Rectal smooth muscle tissue (tissue), 1 donor: Measurements from ENCODE around the gene SNRNP70.
"Not testable (repeated sequence)": the region's sequence is repeated elsewhere in the genome, so short reads cannot be mapped to it uniquely, and the experiment has no call there.

Experiments used
- H3K27ac ChIP-seq: one replicate; pipeline ENCODE4 v1.7.0; 2013; ENCODE audit warnings: low read depth, low read length, inconsistent platforms
- H3K27me3 ChIP-seq: one replicate; pipeline ENCODE4 v1.7.0; 2013; ENCODE audit warnings: low read length; ENCODE audit not compliant: control insufficient read depth, insufficient read depth
- H3K36me3 ChIP-seq: one replicate; pipeline ENCODE4 v1.7.0; 2013; ENCODE audit warnings: low read length; ENCODE audit not compliant: control insufficient read depth, insufficient read depth
- H3K4me1 ChIP-seq: one replicate; pipeline ENCODE4 v1.7.0; 2013; ENCODE audit warnings: low read length; ENCODE audit not compliant: control insufficient read depth, insufficient read depth
- H3K4me3 ChIP-seq: one replicate; pipeline ENCODE4 v1.7.0; 2013; ENCODE audit warnings: low read length
- H3K9ac ChIP-seq: one replicate; pipeline ENCODE4 v1.7.0; 2013; ENCODE audit warnings: low read length

SNRNP70 gene

GRCh38 chr19:49069026-49069425, 16.2 kb upstream of the SNRNP70 start:
- H3K9ac ChIP-seq, result no peak overlapping the region
- no peak overlapping the region for H3K4me3 ChIP-seq
- H3K36me3 ChIP-seq, result no peaks in the 10 kb centered on the region
- no peaks in the 10 kb centered on the region for H3K4me1 ChIP-seq
- H3K27me3 ChIP-seq, result peaks cover 25% of the 10 kb centered on the region
- H3K27ac ChIP-seq, result no peak overlapping the region

GRCh38 chr19:49070416-49070815, 14.8 kb upstream of the SNRNP70 start:
- H3K27ac ChIP-seq, result no peak overlapping the region
- no peak overlapping the region for H3K4me3 ChIP-seq
- no peaks in the 10 kb centered on the region for H3K36me3 ChIP-seq
- no peak overlapping the region for H3K9ac ChIP-seq
- H3K27me3 ChIP-seq, result peaks cover 21% of the 10 kb centered on the region
- H3K4me1 ChIP-seq, result no peaks in the 10 kb centered on the region

- Histone ChIP-seq H3K9ac (no peak overlapping the region), H3K36me3 (no peaks in the 10 kb centered on the region), H3K4me3 (no peak overlapping the region), H3K27ac (no peak overlapping the region), H3K4me1 (no peaks in the 10 kb centered on the region), H3K27me3 (peaks cover 11% of the 10 kb centered on the region)
These were observed 13.2 kb upstream of the SNRNP70 start for GRCh38 chr19:49071860-49072547.

GRCh38 chr19:49073514-49074378, 11.5 kb upstream of the SNRNP70 start:
- Histone ChIP-seq H3K4me1 (no peaks in the 10 kb centered on the region), H3K27me3 (peaks cover 11% of the 10 kb centered on the region)

GRCh38 chr19:49074869-49075268, 10.4 kb upstream of the SNRNP70 start:
- peaks cover 11% of the 10 kb centered on the region for H3K27me3 ChIP-seq
- not testable (repeated sequence) for H3K27ac ChIP-seq, H3K4me3 ChIP-seq

More at GRCh38 chr19:49073514-49074378, 11.5 kb upstream of the SNRNP70 start:
- Histone ChIP-seq H3K9ac (no peak overlapping the region), H3K4me3 (no peak overlapping the region), H3K27ac (no peak overlapping the region), H3K36me3 (no peaks in the 10 kb centered on the region)

GRCh38 chr19:49080392-49080791, 4.9 kb upstream of the SNRNP70 start:
- no peak overlapping the region for H3K4me3 ChIP-seq
- H3K27ac ChIP-seq, result no peak overlapping the region
- no peaks in the 10 kb centered on the region for H3K27me3 ChIP-seq
- H3K4me1 ChIP-seq, result no peaks in the 10 kb centered on the region
- H3K36me3 ChIP-seq, result no peaks in the 10 kb centered on the region
- H3K9ac ChIP-seq, result no peak overlapping the region

More at GRCh38 chr19:49074869-49075268, 10.4 kb upstream of the SNRNP70 start:
- H3K9ac ChIP-seq, H3K4me1 ChIP-seq, H3K36me3 ChIP-seq: not testable (repeated sequence)

GRCh38 chr19:49081273-49081672, 4.0 kb upstream of the SNRNP70 start:
- H3K4me3 ChIP-seq, result no peak overlapping the region
- H3K9ac ChIP-seq, result no peak overlapping the region
- peaks cover 2% of the 10 kb centered on the region for H3K4me1 ChIP-seq
- no peaks in the 10 kb centered on the region for H3K27me3 ChIP-seq
- H3K36me3 ChIP-seq, result no peaks in the 10 kb centered on the region
- H3K27ac ChIP-seq, result no peak overlapping the region

- Histone ChIP-seq H3K4me3 (peak overlapping the region; percentile 82), H3K9ac (no peak overlapping the region), H3K36me3 (peaks cover 9% of the 10 kb centered on the region), H3K27ac (peak overlapping the region; percentile 84), H3K27me3 (no peaks in the 10 kb centered on the region), H3K4me1 (peaks cover 12% of the 10 kb centered on the region)
These were observed 838 bp upstream of the SNRNP70 start for GRCh38 chr19:49084206-49085019.

- peak overlapping the region; percentile 84 for H3K27ac ChIP-seq
- H3K4me3 ChIP-seq, result peak overlapping the region; percentile 82
- H3K27me3 ChIP-seq, result no peaks in the 10 kb centered on the region
- peaks cover 17% of the 10 kb centered on the region for H3K36me3 ChIP-seq
- H3K4me1 ChIP-seq, result peaks cover 12% of the 10 kb centered on the region
- peak overlapping the region; percentile 54 for H3K9ac ChIP-seq
These were observed 599 bp downstream of the SNRNP70 start for GRCh38 chr19:49085868-49086232.

- Histone ChIP-seq H3K4me1 (peaks cover 12% of the 10 kb centered on the region), H3K27ac (no peak overlapping the region), H3K9ac (no peak overlapping the region), H3K36me3 (peaks cover 20% of the 10 kb centered on the region), H3K4me3 (peak overlapping the region; percentile 82), H3K27me3 (no peaks in the 10 kb centered on the region)
These were observed 1.0 kb downstream of the SNRNP70 start for GRCh38 chr19:49086296-49086695.

- Histone ChIP-seq H3K9ac (no peak overlapping the region), H3K4me3 (no peak overlapping the region), H3K27me3 (no peaks in the 10 kb centered on the region), H3K4me1 (peaks cover 8% of the 10 kb centered on the region), H3K36me3 (peaks cover 35% of the 10 kb centered on the region), H3K27ac (no peak overlapping the region)
These were observed 6.3 kb downstream of the SNRNP70 start for GRCh38 chr19:49091391-49092038.

- Histone ChIP-seq H3K36me3 (peaks cover 29% of the 10 kb centered on the region), H3K4me1 (no peaks in the 10 kb centered on the region), H3K9ac (no peak overlapping the region), H3K27ac (no peak overlapping the region), H3K4me3 (no peak overlapping the region), H3K27me3 (no peaks in the 10 kb centered on the region)
These were observed 7.4 kb downstream of the SNRNP70 start for GRCh38 chr19:49092686-49093085.
